Umbilical cord (tissue), 2 donors: ENCODE data around the gene BFSP1. TPM values are rescaled to one million over a fixed set of nuclear protein-coding genes. Genes with fewer than 3 reads are reported as not detected.

Experiments
- DNase-seq: peaks from one replicate; pipeline ENCODE4 v3.0.0-alpha.2; 2015; ENCODE audit warnings: low spot score
- total RNA-seq: library from RNA; depleted of rRNA; stranded (reverse); fragments of >200 nt; gene quantifications from one replicate; pipeline ENCODE4 v1.2.3, GENCODE V29; 2014; ENCODE audit warnings: low replicate concordance; ENCODE audit not compliant: insufficient read depth

The BFSP1 gene
- total RNA-seq, 1 donor from 2014 or later: 2.9 TPM

DNA sequence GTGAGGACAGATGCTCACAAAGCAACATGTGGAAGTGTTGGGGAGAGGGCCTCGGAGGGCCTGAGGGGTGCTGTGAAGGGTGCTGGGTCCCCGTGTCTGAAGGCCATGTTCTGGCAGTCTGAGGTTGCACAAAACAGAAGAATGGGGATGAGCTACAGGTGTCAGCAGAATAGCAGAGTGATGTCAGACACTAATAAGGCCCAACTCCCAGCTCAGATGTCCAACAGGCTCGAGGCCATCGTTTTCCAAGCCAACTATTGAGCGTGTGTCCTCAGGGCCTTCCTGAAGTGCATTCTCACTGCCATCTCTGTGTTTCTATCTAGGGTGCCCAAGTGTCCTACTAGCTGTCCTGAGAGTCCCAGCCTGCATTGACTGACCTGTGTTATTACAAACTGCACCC, 7.9 kb downstream of the BFSP1 start:
- no peak for DNase-seq

DNA sequence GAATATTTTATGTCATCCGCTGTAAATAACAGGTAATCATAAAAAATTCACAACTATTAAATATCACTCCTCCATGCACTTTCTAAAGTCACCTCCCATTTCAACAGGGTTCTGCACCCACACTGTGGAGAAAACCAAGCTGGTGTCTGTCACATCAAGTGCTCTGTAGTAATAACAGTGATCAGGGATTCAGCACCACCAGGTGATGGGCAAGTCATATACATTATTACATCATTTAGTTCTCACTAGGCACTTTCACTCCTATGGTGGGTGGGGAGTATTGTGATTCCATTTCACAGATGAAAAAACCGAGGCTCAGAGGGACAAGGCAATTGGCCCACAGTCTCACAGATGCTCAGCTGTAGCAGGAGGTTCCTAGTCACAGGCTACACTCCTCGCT, 8.7 kb downstream of the BFSP1 start:
- no peak for DNase-seq

DNA sequence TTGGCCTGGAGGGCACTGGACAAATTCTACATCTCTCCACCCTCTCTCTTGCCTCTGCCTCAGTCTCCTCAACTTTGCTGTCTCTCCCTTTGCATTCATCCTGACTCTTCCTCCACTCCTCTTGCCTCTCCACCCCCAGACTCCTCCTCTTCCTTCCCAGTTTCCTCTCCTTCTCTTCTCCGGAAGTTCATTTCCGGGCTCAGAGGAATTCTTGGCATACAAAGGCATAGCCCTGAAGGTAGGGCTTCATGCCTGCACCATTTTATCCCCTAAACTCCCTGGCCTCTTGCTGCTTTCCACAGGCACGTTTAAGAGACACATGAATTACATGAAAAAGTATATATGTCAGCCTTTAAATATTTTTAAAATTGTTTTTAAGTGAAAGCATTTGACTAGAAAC, 10.6 kb downstream of the BFSP1 start:
- DNase-seq: peak; percentile 42

DNA sequence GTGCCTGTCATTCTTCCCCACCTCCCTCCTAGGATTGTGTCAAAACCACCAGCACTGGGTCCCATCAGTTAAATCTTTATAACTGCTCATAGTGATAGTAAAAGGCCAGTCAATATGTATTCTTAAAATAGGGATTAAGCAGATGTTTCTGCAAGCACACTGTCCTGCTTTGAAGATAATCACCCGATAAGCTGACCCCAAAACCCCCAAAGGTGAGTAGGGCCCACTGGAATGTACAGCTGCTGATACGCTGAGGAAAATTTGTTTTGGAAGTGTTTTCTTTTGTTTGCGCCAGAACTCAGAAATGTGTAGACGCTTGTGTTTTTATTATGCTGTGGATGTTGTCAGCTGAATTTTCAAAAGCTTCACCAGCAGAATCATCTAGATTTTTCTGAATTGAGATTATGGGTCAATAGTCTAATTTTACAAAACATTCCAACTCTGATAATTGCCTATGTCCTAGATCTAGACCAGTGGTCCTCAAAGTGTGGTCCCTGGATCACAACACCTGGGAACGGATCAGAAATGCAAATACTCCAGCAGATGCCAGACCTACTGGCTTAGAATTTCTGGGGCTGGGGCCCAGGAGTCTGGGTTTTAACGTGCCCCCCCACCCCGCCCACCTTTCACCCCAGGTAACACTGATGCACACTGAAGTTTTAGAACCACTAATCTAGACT, 11.4 kb downstream of the BFSP1 start:
- peak; percentile 30 for DNase-seq

DNA sequence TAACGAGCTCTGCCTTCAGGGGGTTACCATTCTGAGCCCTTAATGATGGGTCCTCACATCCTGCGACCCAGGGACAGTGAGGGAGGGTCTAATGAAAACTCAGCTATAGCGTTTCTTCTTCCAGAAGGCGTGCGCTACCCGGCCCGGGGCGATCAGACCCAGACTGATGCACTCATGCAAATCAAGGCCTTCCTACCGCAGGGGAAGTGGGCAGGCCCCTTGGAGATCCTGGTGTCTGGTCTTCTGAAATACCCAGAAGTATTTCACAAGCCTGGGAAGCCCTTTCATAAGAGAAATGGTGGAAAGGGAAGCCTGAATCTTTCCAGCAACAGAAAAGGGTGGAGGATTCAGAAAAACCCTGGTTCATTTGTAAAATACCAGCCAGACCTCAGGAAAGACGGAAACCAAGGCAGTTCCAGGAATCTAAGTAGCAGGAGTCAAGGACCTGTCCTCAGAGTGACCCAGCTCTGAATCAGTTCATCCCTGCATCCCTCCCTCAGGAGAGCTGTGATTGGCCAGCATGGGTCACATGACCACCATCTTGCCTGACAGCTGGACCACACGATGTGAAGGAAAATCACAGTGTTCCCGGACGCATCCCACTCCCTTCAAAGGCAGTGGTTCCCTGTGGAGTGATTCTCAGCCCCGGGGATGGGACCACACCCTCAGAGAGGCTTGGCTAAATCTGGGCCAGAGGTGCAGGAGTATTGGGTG, 12.7 kb downstream of the BFSP1 start:
- DNase-seq: no peak

DNA sequence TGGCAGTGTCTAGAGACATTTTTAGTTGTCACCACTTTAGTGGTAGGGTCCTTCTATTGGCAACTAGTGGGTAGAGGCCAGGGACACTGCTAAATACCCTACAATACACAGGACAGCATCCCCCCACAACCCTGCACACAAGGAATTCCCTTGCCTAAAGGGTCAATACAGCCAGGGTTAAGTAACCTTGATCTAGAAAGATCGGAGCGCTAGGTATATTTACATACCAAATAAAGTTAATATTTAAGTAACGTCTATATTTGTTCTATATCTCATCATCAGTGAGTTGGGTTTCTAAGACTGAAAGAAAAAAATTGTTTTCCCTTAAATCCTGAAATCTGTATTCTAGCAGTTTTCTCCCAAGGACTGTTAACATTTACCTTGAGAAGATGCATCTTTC, 16.1 kb downstream of the BFSP1 start:
- no peak for DNase-seq

- DNase-seq: no peak
Observed at GRCh38 chr20:17513939-17514338, 17.2 kb downstream of the BFSP1 start.

GRCh38 chr20:17511401-17511800, 19.8 kb downstream of the BFSP1 start:
- DNase-seq: no peak

DNA sequence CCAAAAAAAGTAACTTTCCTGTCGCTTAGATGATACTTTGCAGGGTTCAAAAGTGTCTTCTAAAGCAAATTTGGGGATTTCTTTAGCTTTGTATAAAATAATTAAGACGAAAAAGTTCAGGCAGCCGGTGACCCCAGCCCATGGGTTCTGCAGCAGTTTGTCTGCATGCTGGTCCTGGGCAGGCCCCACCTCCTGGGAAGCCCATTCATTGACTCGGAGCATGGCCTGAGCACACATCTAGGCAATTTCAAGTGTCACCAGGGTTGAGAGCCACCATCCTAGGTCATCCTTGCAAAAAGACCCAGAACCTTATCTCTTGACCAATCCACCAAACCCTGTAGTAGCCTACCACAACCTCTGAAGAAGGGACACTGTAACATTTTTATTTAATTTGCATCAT, 20.6 kb downstream of the BFSP1 start:
- DNase-seq: no peak

DNA sequence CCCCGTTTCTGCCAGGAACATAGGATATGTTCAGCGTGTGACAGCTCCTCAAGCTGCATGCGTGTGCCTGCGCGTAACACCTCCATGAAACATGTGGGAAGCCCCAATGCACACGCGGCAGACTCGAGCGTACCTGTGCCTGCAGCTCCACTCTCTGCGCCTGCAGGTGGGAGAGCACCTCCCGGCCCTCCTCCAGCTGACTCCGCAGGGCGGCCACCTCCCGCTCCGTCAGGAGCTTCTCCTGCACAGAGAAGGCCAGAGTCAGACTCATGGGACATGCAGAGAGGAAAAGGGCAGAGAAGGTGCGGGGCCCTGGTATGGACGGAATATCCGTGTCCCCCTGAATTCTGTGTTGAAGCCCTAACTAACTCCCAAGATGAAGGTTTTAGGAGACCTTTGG, 22.4 kb downstream of the BFSP1 start:
- DNase-seq: no peak

GRCh38 chr20:17507531-17507930, 23.6 kb downstream of the BFSP1 start:
- DNase-seq: no peak

GRCh38 chr20:17507032-17507431, 24.1 kb downstream of the BFSP1 start:
- no peak for DNase-seq

DNA sequence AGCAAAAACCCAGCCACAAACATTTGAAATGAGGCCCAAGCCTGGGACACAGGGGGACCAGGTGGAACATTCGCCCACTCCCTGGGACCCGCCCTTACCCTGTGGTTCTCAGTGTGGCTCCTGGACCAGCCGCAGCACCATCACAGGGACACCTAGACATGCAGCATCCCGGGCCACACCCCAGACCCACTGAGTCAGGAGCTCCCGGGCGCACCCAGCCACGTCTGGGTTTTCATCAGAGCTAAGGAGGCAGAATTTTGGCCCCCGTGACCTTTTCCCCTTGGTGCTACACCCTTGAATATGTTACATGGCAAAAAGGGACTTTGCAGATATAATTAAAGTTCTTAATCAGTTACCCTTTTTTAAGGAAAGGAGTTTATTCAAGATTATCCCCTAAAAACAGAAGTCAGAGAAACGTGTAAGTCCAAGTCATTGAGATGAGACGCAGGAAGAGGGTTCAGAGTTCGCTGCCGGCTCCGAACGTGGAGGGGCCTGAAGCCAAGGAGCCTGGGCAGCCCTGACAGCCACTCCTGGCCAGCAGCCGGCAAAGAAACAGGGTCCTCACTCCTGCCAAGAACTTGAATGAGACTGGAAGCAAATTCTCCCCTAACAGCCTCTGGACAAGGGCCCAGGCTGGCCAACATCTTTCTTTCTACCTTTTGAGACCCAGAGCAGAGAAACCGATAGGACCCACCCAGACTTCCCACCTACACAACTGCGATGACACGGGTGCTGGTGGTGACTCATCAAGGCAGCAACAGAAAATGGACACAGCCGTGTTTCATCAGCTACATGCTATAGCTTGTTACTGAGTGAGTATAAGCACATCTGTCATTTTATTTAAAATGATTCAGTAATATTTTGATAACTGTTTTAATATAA, 25.3 kb downstream of the BFSP1 start:
- DNase-seq: no peak

- peak; percentile 76 for DNase-seq
Observed at GRCh38 chr20:17504898-17505635, 26.1 kb downstream of the BFSP1 start.

DNA sequence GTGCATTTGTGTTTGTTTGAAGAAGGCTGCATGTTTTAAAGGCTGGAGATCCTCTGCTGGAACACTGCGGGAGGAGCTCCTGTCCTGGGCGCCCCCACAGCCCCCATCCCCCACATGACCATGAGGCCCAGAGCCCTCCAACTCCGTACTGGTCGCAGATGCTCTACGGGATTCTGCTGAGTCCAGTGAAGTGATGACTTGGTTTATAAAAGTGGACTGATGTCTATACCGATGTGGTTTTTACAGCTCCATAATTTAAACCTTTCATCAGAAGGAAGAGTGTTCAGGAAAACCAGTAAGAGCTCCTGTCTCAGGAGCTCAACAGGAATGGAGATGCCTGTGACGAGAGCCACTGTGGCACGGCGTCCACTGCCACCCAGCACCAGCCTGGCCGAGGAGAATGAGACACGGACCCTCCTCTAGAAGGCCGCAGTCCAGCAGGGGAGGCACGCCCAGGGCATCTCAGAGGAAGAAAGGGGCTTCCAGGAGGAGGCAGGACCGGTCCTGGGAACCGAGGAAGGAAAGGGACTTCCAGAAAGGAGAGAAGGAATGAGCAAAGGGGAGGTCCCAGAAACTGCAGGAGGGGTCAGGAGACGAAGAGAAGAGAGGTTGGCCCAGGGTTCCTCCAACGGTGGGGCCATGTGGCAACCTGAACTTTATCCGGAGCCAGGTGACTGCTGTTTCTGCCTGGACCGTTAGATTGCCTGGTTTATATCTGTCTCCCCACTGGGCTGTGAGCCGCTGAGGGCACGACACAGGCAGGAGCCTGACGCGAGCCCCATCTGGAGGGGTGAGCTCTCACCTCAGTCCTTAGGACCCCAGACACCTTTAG, 26.9 kb downstream of the BFSP1 start:
- DNase-seq: no peak

GRCh38 chr20:17503301-17504065, 27.7 kb downstream of the BFSP1 start:
- no peak for DNase-seq

DNA sequence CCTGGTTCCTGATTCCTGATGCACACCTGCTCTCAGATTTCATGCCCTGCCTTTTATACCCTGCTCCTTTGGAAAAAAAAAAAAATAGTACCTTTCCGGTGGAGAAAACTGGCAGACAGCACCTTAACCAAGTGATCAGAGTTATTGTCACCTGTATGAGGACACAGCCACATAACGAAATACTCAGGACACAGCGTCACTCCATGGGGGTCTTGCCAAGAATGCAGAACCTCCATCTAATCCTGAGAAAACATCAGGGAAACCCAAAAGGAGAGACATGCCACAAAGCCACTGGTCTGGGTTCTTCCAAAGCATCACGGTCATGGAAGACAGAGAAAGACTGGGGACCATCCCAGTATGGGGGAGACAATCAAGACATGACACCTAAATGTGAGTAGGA, 29.1 kb downstream of the BFSP1 start:
- DNase-seq: no peak

- no peak for DNase-seq
Observed at GRCh38 chr20:17501701-17502100, 29.5 kb downstream of the BFSP1 start.

GRCh38 chr20:17500826-17501225, 30.4 kb downstream of the BFSP1 start:
- DNase-seq: no peak

- DNase-seq: no peak
Observed at GRCh38 chr20:17500271-17500670, 30.9 kb downstream of the BFSP1 start.
